K562 (cell line): ENCODE results near the gene ETFBKMT. TPM values are rescaled to one million over a fixed set of nuclear protein-coding genes. Genes with fewer than 3 reads are reported as not detected.
A peak's percentile ranks its signal among the peaks of the same experiment; 100 is the strongest.

Experiments
- ARID1B ChIP-seq: fragments of 450-650 bp; IDR thresholded peaks from 2 replicates; pipeline ENCODE4 v1.6.1; 2016; ENCODE audit warnings: antibody characterized with exemption, mild to moderate bottlenecking, inconsistent platforms
- ARID3B ChIP-seq: fragments of 250-450 bp; sonication (Bioruptor Pico); IDR thresholded peaks from 2 replicates; pipeline ENCODE4 v1.4.0; 2020; ENCODE audit warnings: borderline replicate concordance
- ATF1 ChIP-seq, 2 experiments: fragments of 450-650 bp in 1 of 2; IDR thresholded peaks; 2 replicates each; pipeline ENCODE4 v1.6.1; 2016; ENCODE audit warnings: missing compliant biosample characterization in 1 of 2, missing genetic modification characterization in 1 of 2
- COPS2 ChIP-seq: fragments of 450-650 bp; conservative IDR thresholded peaks from 2 replicates; pipeline ENCODE4 v1.6.1; 2016; ENCODE audit warnings: mild to moderate bottlenecking, moderate library complexity
- HDAC3 ChIP-seq: fragments of 450-650 bp; IDR thresholded peaks from 2 replicates; pipeline ENCODE4 v1.6.1; 2018; ENCODE audit warnings: borderline replicate concordance, mild to moderate bottlenecking, moderate library complexity; ENCODE audit not compliant: partially characterized antibody
- L3MBTL2 ChIP-seq: fragments of 450-650 bp; IDR thresholded peaks from 2 replicates; pipeline ENCODE4 v1.6.1; 2016; ENCODE audit warnings: mild to moderate bottlenecking, moderate library complexity
- NFIC ChIP-seq: fragments of 450-650 bp; IDR thresholded peaks from 2 replicates; pipeline ENCODE4 v1.6.1; 2017; ENCODE audit warnings: mild to moderate bottlenecking, inconsistent platforms
- PKNOX1 ChIP-seq: fragments of 450-650 bp; IDR thresholded peaks from 2 replicates; pipeline ENCODE4 v1.6.1; 2016
- RNF219 ChIP-seq: fragments of 250-450 bp; sonication (Bioruptor Pico); IDR thresholded peaks from 2 replicates; pipeline ENCODE4 v1.5.0; 2022; ENCODE audit warnings: mild to moderate bottlenecking
- SIX5 ChIP-seq, 2 experiments: IDR thresholded peaks; 2 replicates each; pipeline ENCODE4 v1.6.1; 2011; ENCODE audit warnings: low read length in 2 of 2, borderline replicate concordance in 1 of 2, low read depth in 1 of 2, mild to moderate bottlenecking in 1 of 2, moderate library complexity in 1 of 2; ENCODE audit not compliant: insufficient read depth in 1 of 2
- SMAD4 ChIP-seq: fragments of 250-450 bp; sonication (Bioruptor Pico); conservative IDR thresholded peaks from 2 replicates; pipeline ENCODE4 v1.8.0; 2021; ENCODE audit warnings: inconsistent platforms, mild to moderate bottlenecking, moderate library complexity
- SMARCA4 ChIP-seq: fragments of 450-650 bp; IDR thresholded peaks from 2 replicates; pipeline ENCODE4 v1.6.1; 2016
- ZBTB33 ChIP-seq: sonication (generic); formaldehyde crosslinking; IDR thresholded peaks from 2 replicates; pipeline ENCODE4 v1.8.1; 2023; ENCODE audit warnings: mild to moderate bottlenecking, missing genetic modification reagents
- polyA plus RNA-seq, 8 experiments: library from polyadenylated mRNA; depleted of rRNA in 4 of 8; stranded (reverse) in 5 of 8; unstranded in 3 of 8; fragments of >200 nt; fragmentation: Nextera tagmentation in 2 of 8; fragmentation: Illumina TruSeq in 1 of 8; extraction: Ambion mirVana in 2 of 8; extraction: Trizol in 1 of 8; gene quantifications; 2 replicates each; pipeline versions ENCODE4 v1.2.1 to v1.2.3, GENCODE V29; 2011 to 2014; ENCODE audit warnings: inconsistent platforms in 1 of 8, missing spikeins in 1 of 8
- total RNA-seq, 7 experiments: library from RNA; depleted of rRNA in 6 of 7; stranded (reverse); fragments of >200 nt in 6 of 7; fragmentation: Illumina TruSeq in 2 of 7; extraction: Trizol in 2 of 7; gene quantifications; 2 replicates each; pipeline versions ENCODE4 v1.2.1 to v1.2.3, GENCODE V29; 2011 to 2021; ENCODE audit warnings: low replicate concordance in 1 of 7
- TF ChIP-seq, protein P1 (sequence below): sonication (generic); IDR thresholded peaks from 2 replicates; pipeline ENCODE4 v1.6.1; 2016
- TF ChIP-seq, protein P2 (sequence below): sonication (generic); formaldehyde crosslinking; IDR thresholded peaks from 2 replicates; pipeline ENCODE4 v1.8.1; 2022; ENCODE audit warnings: missing genetic modification reagents

The ETFBKMT gene
- total and polyA plus RNA-seq, 9 of the 15 experiments (the other 6 are each of a cell fraction or from before 2014, with no cell fraction given) = 0.18 to 1.7 (median 0.96) TPM

- TF ChIP-seq SMAD4 (CRISPR knock-in tag) (peak; percentile 81), COPS2 (no peak), NFIC (no peak), ZBTB33 (CRISPR knock-in tag) (0 out of 2 replicates have a peak, but pooled peaks have one; percentile 25), SMARCA4 (0 out of 2 replicates have a peak, but pooled peaks have one; percentile 34), PKNOX1 (peak; percentile 93), ARID1B (peak; percentile 68), L3MBTL2 (peak; percentile 51), ATF1 (CRISPR knock-in tag; IDR thresholded peaks at IDR 0.05) (no peak), ATF1 (tag; IDR thresholded peaks at IDR 0.05) (0 out of 2 replicates have a peak, but pooled peaks have one; percentile 12), RNF219 (CRISPR knock-in tag) (no peak), HDAC3 (peak; percentile 43), SIX5 (IDR thresholded peaks at IDR 0.05; ENCODE audit: borderline replicate concordance in 1 of 2, insufficient read depth in 1 of 2, low read depth in 1 of 2, low read length in 2 of 2) (no peak), ARID3B (CRISPR knock-in tag) (no peak)
- TF ChIP-seq, protein P1, sequence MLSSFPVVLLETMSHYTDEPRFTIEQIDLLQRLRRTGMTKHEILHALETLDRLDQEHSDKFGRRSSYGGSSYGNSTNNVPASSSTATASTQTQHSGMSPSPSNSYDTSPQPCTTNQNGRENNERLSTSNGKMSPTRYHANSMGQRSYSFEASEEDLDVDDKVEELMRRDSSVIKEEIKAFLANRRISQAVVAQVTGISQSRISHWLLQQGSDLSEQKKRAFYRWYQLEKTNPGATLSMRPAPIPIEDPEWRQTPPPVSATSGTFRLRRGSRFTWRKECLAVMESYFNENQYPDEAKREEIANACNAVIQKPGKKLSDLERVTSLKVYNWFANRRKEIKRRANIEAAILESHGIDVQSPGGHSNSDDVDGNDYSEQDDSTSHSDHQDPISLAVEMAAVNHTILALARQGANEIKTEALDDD = 0 out of 2 replicates have a peak, but pooled peaks have one; percentile 44
- TF ChIP-seq, protein P2, sequence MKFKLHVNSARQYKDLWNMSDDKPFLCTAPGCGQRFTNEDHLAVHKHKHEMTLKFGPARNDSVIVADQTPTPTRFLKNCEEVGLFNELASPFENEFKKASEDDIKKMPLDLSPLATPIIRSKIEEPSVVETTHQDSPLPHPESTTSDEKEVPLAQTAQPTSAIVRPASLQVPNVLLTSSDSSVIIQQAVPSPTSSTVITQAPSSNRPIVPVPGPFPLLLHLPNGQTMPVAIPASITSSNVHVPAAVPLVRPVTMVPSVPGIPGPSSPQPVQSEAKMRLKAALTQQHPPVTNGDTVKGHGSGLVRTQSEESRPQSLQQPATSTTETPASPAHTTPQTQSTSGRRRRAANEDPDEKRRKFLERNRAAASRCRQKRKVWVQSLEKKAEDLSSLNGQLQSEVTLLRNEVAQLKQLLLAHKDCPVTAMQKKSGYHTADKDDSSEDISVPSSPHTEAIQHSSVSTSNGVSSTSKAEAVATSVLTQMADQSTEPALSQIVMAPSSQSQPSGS = no peak
Observed at GRCh38 chr12:31629756-31630732, 29.4 kb upstream of the ETFBKMT start (continued).
